ENCODE results near the gene CHD9.
"Not testable (repeated sequence)": the region's sequence is repeated elsewhere in the genome, so short reads cannot be mapped to it uniquely, and the experiment has no call there.

The CHD9 gene

GRCh38 chr16:53054670-53055485 lies at the start of gene CHD9:
Gene CHD9 (plus strand): TSS chr16:53054991. CDS start chr16:53156090, 101,099 bp downstream.
- DNase-seq (ENCODE audit: low read depth in 2 of 2) = peak; percentile 51 to 61

GRCh38 chr16:53007095-53007494 lies 47.7 kb upstream of the CHD9 start:
- DNase-seq (ENCODE audit: low read depth in 2 of 2) = no peak

- no peak for DNase-seq (ENCODE audit: low read depth in 2 of 2)
Observed at GRCh38 chr16:53014287-53014686, 40.5 kb upstream of the CHD9 start.

- DNase-seq (ENCODE audit: low read depth in 2 of 2) = no peak
Observed at GRCh38 chr16:53018834-53019416, 35.9 kb upstream of the CHD9 start.

GRCh38 chr16:53022374-53022773 lies 32.4 kb upstream of the CHD9 start:
- no peak for DNase-seq (ENCODE audit: low read depth in 2 of 2)

- DNase-seq (ENCODE audit: low read depth in 2 of 2) = no peak
Observed at GRCh38 chr16:53024045-53024444, 30.7 kb upstream of the CHD9 start.

DNA sequence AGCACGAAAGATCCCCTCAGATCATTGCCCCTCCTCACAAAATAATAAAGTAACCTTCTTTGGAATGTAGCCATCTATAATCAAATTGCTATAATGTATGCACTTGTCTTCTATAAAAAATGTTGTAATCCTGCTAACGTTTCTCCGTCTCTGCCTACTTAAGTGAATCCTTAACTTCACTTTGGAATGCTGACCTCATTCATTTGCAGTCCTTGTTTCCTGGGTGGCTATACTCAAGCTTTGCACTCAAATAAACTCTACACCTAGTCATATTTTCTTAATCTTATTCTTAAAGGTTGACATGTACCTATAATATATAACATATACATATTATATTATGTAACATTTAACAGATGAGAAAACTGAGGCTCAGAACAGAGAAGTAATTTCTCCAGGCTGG lies 24.8 kb upstream of the CHD9 start:
- no peak for DNase-seq (ENCODE audit: low read depth in 2 of 2)

GRCh38 chr16:53031323-53031942 lies 23.4 kb upstream of the CHD9 start:
- no peak for DNase-seq (ENCODE audit: low read depth in 2 of 2)

- no peak for DNase-seq (ENCODE audit: low read depth in 2 of 2)
Observed at GRCh38 chr16:53034306-53034705, 20.5 kb upstream of the CHD9 start.

- no peak for DNase-seq (ENCODE audit: low read depth in 2 of 2)
Observed at GRCh38 chr16:53035176-53035942, 19.4 kb upstream of the CHD9 start.

- DNase-seq (ENCODE audit: low read depth in 2 of 2) = no peak
Observed at GRCh38 chr16:53036066-53036465, 18.7 kb upstream of the CHD9 start.

- DNase-seq (ENCODE audit: low read depth in 2 of 2) = not testable (repeated sequence)
Observed at GRCh38 chr16:53036711-53037110, 18.1 kb upstream of the CHD9 start.

- no peak for DNase-seq (ENCODE audit: low read depth in 2 of 2)
Observed at GRCh38 chr16:53040788-53041187, 14.0 kb upstream of the CHD9 start.

DNA sequence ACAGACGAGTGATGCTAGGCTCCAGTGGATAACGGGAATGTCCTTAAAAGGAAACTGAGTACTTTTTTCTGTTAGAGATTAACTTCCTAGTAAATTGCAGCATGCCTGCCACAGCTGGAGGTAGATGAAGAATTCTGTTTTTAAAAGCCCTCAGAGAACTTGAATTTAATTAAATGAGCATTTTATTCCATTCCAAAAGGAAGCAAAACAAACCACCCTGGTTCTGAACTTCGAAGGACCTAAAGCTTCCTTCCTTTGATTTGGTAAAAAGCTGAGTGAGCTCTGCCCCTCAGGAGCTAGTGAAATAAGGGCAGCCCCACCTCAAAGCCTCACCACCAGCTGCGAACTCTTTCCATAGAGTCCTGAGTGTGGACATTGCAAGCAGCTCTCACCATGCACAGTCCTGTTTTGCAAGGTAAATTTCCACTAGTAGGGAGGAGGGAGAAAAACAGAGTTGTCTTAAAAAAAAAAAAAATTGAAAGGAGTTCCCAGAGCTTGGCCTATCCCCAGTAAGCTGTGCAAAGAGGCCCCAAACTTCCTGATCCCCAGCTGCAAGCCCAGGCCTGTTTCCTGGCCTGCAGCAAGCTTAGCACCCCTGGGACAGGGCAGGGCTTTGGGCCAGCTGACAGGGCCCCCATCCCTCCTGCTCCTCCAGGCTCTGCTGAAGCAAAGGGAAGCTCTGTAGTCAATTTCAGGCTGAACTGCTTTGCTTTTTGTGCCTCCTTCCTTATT lies 13.3 kb upstream of the CHD9 start:
- DNase-seq (ENCODE audit: low read depth in 2 of 2) = no peak

DNA sequence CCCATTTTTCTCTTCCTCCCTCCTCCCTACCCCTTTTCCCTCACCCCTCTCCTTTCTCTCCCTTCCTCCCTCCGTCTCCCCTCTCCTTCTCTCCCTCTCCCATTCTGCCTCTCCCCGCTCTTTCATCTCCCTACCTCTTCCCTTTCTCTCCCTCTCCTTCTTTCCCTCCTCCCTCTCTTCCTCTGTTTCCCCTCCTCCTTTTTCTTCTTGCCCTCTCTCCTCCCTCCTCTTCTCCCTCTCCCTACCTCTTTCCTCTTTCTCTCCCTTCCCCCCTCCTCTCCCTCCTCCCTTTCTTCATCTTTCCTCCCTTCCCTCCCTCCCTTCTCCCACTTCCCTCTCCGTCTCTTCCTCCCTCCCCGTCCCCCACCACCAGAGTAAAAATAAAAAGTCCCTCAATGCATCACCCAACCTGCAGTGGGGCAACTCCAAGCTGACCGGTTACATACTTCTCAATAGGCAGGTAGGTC lies 12.5 kb upstream of the CHD9 start:
- DNase-seq (ENCODE audit: low read depth in 2 of 2) = no peak

DNA sequence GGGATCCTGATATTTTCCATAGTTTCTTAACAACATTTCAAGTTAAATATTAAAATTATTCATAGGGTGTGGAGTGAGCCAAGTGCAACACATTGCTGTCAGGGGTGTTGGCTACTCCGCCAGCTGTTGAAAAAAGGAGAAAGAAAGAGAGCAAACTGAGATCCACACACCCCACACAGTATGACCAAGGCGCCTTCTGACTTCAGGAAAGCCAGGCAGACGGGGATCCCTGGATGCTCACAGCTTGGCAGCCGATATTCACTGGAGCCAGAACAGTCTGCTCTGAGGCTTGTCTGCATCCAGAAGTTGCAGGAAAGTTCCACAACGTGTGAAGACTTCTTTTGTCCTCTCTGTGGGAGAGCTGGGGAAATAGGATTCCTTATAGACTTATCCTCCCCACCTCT lies 11.4 kb upstream of the CHD9 start:
- no peak for DNase-seq (ENCODE audit: low read depth in 2 of 2)

- DNase-seq (ENCODE audit: low read depth in 2 of 2) = no peak
Observed at GRCh38 chr16:53043986-53044601, 10.7 kb upstream of the CHD9 start.

DNA sequence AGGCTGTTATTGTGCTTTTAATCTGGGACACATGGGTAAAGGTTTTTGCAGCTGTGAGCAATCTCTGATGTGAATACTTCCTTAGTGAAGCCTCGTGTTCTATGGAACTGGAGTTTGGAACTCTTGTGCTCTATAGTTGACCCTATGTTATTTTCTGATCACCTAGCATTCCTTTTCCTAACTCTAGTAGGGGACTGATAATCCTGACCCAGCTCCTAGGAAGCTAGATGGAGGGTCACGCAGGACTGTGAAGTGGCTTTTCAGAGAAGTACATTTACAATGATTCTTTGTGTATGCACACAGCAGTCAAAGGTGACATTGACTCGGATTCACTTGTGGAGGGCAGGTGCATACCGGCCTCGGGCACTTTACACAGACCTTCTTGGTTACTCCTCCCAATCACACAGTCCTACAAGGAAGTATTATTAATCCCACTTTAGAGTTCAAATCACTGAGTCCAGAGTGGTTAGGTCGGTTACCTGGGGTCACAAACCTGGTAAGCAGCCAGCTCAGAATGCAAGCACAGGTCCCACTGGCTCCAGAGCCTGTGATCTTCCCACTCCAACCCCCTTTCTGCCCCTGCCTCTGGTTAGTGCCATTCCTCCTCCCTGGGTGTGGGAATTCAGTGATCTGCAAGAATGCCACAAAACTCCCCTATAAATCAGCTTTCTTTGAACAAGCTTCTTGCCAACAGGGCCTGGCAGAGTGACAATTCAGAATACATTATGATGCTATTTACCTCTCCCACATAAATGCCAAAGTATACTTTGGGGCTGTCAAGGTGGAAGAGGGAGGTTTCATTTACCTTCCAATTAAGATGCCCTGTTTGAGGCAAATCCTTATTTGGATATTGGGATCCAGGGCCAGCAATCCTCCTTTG lies 9.2 kb upstream of the CHD9 start:
- DNase-seq (ENCODE audit: low read depth in 2 of 2) = no peak

DNA sequence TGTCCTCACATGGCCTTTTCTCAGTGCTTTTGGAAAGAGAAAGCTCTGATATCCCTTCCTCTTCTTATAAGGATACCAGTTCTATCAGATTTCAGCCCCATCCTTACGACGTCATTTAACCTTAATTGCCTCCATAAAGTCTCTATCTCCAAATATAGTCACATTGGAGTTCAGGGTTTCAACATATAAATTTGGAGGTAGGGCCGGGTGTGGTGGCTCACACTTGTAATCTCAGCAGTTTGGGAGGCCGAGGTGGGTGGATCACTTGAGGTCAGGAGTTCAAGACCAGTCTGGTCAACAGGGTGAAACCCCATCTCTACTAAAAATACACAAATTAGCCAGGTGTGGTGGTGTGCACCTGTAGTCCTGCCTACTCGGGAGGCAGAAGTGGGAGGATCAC lies 7.3 kb upstream of the CHD9 start:
- DNase-seq (ENCODE audit: low read depth in 2 of 2) = not testable (repeated sequence)
